ENCODE data around the gene PRKACG. TPM values are rescaled to one million over a fixed set of nuclear protein-coding genes. Genes with fewer than 3 reads are reported as not detected.

PRKACG gene
- total RNA-seq, 1 donor = under 0.01 TPM

DNA sequence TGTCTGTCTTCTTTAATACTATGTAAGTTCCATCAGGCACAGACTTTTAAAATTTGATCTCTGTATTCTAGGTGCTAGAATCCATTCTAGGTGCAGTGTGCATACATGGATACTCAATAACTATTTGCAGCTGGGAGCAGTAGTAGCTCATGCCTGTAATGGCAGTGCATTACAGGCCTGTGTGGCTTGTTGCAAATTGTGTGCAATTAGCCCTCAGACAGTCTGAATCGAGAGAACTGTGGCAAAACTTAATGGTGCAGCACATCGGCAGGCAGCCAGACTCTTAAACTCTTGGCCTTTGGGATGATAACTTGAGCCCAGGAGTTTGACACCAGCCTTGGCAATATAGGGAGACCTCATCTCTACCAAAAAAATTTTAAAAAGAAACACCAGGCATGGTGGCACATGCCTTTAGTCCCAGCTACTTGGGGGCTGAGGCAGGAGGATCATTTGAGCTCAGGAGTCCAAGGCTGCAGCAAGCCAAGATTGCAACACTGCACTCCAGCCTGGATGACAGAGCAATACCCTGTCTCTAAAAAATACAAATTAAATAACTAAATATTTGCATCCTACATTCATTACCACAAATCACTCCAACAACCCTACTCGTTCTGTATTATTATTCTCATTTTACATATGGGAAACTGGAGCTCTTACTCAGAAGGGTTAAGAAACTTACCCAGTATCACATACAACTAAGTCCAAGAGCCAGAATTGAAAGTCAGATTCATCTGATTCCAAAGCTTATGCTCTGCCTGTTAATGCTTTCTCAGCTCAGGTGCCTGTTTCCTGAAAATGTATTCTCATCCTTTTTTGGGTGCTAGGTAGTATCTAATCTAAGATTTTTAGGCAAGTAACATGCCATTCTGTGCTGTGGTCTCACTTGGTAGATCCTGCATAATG, 30.1 kb downstream of the PRKACG start:
- no peak for DNase-seq (ENCODE audit: low read depth in 2 of 3, low spot score in 2 of 3)

- DNase-seq (ENCODE audit: low read depth in 2 of 3, low spot score in 2 of 3) = peak in 1 of 3 donors; percentile 18
Measured at GRCh38 chr9:68983008-68983411, 30.9 kb downstream of the PRKACG start.

DNA sequence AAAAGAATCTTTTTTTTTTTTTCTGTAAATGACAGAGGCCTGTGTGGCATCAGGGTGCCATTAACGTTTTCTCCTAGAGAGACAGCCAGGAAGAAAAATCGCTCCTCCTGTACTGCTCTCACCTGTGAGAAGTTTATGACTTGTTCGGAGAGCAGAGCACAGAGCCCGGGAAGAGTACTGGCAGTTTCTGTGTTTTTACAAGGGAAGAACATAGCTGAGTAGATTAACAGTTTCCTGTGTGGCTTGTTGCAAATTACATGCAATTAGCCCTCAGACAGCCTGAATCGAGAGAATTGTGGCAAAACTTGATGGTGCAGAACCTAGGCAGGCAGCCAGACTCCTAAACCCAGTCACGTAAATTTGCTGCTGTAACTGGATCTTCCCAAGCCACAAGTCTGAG, 32.1 kb downstream of the PRKACG start:
- peak in 1 of 3 donors; percentile 53 for DNase-seq (ENCODE audit: low read depth in 2 of 3, low spot score in 2 of 3)

DNA sequence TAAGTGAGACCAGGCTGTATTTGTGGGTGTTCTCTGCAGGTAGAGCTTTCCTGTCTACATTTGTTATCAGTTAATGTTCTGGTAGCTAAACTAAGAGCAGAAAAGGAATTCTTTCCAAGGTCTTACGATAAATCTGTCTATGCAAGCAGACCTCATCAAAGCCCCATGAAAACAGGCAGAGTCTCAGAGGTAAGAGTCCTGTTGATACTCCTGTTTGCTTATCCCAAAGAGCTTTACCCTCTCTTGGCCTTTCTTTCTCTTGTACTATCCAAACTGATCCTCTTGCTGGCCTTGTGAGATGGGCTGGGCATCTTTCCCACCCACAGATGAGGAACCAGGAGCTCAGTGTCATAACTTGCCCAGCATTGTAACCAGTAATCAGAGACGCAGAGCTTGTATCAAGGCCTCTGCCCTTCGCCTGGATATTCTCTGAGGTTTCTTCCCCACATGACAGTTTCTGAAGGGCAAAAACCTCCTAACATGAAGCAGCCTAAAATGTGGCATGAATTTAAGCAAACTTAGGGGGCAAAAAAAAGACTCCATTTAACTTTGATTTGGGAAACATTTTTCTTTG, 33.5 kb downstream of the PRKACG start:
- no peak for DNase-seq (ENCODE audit: low read depth in 2 of 3, low spot score in 2 of 3)

DNA sequence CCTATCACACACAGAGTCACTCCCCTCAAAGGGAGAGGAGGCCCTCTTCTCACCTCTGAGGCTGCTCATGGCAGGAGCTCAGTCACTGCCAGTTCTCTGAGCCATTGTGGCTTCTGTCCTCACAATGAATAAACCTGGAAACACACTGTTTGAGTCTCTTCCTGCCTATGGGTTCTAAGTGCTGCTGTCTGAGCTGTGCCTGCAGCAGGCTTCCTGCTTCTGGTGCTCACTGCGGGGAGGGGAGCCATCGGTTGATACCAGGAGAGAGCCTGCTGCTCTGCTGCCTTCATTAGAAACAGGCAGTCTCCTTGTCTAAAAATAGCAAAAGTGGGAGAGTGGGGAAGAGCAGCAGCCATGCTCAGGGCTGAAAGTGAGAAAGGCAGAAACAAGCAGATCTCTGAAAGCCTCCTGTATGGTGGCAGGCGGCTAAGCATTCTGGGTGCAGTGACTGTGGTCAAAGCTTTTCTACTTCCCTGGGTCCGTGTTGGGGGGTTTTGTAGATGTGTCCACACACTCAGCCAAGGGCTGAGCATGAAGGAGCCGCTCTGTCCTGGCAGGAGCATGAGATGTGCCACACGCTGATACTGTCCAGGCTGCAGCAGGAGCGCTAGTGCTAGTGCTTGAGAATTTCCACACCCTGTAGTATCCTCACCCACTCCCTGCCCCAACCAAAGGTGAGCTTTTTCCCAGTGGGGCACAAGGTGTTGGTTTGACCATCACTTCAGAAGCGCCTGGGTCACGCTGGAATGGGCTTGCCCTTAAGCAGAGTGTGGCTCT, 34.2 kb downstream of the PRKACG start:
- peak in 1 of 3 donors; percentile 77 for DNase-seq (ENCODE audit: low read depth in 2 of 3, low spot score in 2 of 3)

- no peak for DNase-seq (ENCODE audit: low read depth in 2 of 3, low spot score in 2 of 3)
Measured at GRCh38 chr9:68978501-68978900, 35.4 kb downstream of the PRKACG start.

- peak in 2 of 3 donors; percentile 55 to 78 for DNase-seq (ENCODE audit: low read depth in 2 of 3, low spot score in 2 of 3)
Measured at GRCh38 chr9:68978066-68978465, 35.8 kb downstream of the PRKACG start.

DNA sequence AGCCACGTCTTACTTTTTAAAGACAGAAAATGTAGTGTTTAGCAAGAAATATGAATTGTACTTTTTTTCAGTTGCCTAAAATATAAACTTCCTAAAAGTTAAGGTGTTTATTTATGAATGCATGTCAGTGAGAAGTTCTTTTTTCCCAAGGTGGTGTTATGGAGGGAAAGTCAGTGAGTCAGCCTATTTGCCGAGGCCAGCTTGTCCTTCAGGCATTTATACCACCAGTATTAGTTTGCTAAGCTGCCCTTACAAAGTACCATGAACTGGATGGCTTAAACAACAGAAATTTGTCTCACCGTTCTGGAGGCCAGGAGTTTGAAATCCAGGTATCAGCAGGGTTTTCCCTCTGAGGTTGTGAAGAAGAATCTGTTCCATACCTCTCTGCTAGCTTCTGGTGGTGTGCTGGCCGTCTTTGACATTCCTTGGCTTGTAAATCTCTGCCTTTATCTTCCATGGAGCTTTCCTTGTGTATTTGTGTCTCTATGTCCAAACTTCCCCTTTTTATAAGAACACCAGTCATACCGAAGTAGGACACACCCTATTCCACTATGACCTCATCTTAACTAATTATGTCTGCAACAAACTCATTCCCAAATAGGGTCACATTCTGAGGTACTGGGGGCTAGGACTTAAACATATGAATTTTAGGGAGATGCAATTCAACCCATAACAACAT, 38.4 kb downstream of the PRKACG start:
- DNase-seq (ENCODE audit: low read depth in 2 of 3, low spot score in 2 of 3) = peak in 1 of 3 donors; percentile 54

DNA sequence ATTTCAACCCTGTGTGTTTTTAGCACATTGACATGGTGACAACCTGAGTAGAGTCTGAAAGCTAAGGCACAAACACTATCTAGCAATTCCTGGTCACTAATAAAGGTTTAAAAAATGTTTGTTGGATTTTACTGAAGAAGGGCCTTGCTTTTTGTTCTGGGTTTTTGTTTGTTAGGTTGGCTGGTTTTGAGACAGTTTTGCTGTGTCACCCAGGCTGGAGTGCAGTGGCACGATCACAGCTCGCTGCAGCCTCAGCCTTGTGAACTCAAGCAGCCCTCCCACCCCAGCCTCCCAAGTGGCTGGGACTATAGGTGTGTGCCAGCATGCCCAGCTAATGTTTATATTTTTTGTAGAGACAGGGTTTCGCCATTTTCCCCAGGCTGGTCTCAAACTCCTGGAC, 39.0 kb downstream of the PRKACG start:
- DNase-seq (ENCODE audit: low read depth in 2 of 3, low spot score in 2 of 3) = peak in 1 of 3 donors; percentile 20

DNA sequence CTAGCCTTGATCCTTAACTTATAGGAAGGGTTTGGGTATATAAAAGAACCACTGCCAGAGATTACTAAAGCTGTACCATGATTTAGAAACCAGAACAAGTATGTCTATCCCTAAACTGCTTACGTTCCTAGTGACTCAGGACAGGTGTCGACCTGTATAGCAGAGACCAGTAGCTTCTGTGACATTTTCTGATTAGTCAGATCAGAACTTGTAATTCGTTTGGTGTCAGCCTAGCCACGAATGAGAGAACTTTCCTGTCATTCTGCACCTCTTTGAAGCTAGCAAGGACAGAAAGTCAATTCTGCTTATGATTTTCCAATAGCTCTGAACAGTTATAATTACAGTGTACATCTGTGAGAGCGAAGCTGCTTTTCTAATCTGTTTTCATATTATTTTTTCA, 39.5 kb downstream of the PRKACG start:
- no peak for DNase-seq (ENCODE audit: low read depth in 2 of 3, low spot score in 2 of 3)

DNA sequence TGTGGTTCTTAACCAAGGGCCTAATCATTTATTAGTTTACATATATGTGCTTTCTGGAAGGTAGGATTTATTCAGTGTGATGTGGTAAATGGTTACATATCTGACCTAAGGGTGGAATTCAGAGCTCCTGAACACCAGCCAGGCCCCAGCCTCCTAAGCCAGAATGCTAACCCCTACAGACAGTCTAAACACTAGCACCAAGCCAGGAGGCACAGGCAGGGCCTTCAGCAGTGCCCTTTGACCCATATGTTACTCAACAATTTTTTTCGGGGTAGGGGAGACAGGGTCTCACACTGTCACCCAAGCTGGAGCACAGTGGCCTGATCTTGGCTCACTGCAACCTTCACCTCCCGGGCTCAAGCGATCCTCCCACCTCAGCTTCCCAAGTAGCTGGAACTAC, 40.3 kb downstream of the PRKACG start:
- DNase-seq (ENCODE audit: low read depth in 2 of 3, low spot score in 2 of 3) = no peak

GRCh38 chr9:68970151-68970550, 43.8 kb downstream of the PRKACG start:
- DNase-seq (ENCODE audit: low read depth in 2 of 3, low spot score in 2 of 3) = no peak

DNA sequence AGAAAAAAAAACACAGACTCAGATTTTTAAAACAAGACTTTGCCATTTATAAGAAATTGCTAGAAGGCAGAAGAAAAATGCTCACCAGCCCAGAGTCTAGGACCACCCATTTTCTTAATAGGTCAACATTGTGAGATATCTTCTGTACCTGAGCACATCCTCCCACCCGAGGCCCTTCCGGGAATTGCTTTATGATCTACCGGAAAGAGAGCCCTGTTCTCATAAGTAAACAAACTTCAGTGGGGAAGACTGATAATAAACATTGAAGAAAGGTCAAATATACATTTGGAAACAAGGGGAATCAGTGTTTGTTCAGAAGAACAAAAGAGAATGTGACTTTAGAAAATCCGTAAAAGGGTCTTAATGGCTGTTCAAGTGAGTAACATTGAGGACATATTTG, 44.4 kb downstream of the PRKACG start:
- DNase-seq (ENCODE audit: low read depth in 2 of 3, low spot score in 2 of 3) = no peak

DNA sequence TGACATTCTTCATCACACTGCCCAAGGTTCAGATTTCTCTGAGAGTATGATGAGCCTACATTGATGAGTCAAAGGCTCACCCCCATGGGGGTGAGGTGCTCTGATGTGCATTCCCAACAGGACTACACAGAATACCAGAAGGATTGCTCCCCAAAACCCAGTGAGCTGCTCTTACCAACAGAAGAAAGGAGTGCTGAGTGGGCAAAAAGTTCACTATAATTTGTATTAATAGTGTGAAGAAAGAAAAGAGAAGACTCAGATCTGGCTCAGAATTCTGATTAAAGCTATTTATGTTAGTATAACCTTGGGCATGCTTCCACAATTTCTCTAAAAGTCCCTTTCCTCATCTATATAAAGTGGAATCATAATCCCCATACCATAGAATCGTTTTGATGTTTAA, 46.1 kb downstream of the PRKACG start:
- no peak for DNase-seq (ENCODE audit: low read depth in 2 of 3, low spot score in 2 of 3)

GRCh38 chr9:68966496-68966944, 47.4 kb downstream of the PRKACG start:
- DNase-seq (ENCODE audit: low read depth in 2 of 3, low spot score in 2 of 3) = no peak

- DNase-seq (ENCODE audit: low read depth in 2 of 3, low spot score in 2 of 3) = no peak
Measured at GRCh38 chr9:68964765-68965164, 49.1 kb downstream of the PRKACG start.

DNA sequence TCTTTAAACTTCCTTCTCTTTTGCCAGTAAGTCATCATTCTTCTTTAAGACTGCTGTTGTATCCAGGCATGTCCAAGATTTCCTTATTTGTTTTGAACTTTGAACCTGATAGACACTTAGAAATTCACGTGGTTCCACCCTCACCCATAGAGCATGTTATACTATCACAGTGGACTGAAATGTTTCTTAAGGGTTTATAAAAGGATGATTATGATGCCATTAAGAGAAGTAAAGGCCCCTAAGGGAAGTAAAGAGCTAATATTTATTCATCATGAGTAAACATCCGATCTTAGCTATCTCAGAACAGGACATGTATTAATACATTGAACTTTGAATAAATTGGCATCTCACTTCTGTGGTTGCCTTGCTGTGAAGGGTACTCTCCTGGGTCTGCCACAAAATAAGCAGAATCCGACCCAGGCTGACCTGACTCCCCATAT, 49.8 kb downstream of the PRKACG start:
- no peak for DNase-seq (ENCODE audit: low read depth in 2 of 3, low spot score in 2 of 3)

DNA sequence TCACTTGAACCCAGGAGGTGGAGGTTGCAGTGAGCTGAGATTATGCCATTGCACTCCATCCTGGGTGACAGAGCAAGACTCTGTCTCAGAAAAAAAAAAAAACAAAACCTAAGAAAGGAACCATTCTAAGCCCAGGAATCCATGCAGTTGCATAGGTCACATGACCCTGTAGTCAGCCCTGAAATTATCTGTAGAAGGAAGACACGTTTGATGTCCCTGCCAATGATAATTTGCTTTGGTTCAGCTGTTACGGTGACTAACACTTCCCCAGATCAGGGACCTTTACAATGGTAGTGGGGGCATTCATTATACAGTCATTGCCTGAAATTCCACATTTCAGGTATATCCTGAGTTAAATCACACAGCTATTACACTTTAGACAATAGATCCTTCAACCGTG, 50.5 kb downstream of the PRKACG start:
- no peak for DNase-seq (ENCODE audit: low read depth in 2 of 3, low spot score in 2 of 3)

Data from hematopoietic multipotent progenitor cell (in vitro differentiated cells).